A549 (cell line): Measurements from ENCODE around the gene ELP2.

Source experiments
- CHD2 ChIP-seq: fragments of 150-350 bp; IDR thresholded peaks from 2 replicates; pipeline ENCODE4 v1.6.1; 2014; ENCODE audit warnings: low read length; ENCODE audit not compliant: partially characterized antibody
- EHF ChIP-seq: fragments of 250-450 bp; sonication (Bioruptor Pico); IDR thresholded peaks from 2 replicates; pipeline ENCODE4 v1.5.0; 2020; ENCODE audit warnings: mild to moderate bottlenecking
- GATA3 ChIP-seq: IDR thresholded peaks from 2 replicates; pipeline ENCODE4 v1.6.1; 2012; ENCODE audit warnings: borderline replicate concordance
- NFE2L2 ChIP-seq: fragments of 150-350 bp; conservative IDR thresholded peaks from 2 replicates; pipeline ENCODE4 v1.6.1; 2014; ENCODE audit warnings: low read length
- PHF8 ChIP-seq: fragments of 200-600 bp; sonication (generic); IDR thresholded peaks from 2 replicates; pipeline ENCODE4 v1.6.1; 2016; ENCODE audit warnings: low read depth, mild to moderate bottlenecking, antibody characterized with exemption, moderate library complexity, borderline replicate concordance
- POLR2A ChIP-seq: IDR thresholded peaks from 2 replicates; pipeline ENCODE4 v1.6.1; 2012; ENCODE audit warnings: mild to moderate bottlenecking, low read length
- RFX5 ChIP-seq: fragments of 450-650 bp; IDR thresholded peaks from 2 replicates; pipeline ENCODE4 v1.7.1; 2014; ENCODE audit warnings: antibody characterized with exemption, mild to moderate bottlenecking, moderate library complexity
- TP53 ChIP-seq: fragments of 250-450 bp; sonication (Bioruptor Pico); IDR thresholded peaks from 2 replicates; pipeline ENCODE4 v1.5.0; 2021; ENCODE audit warnings: mild to moderate bottlenecking, moderate library complexity
- TF ChIP-seq, protein P1 (sequence below): fragments of >200 bp; sonication (Bioruptor Twin); formaldehyde crosslinking; IDR thresholded peaks from 3 replicates; pipeline ENCODE4 v1.5.1; 2016
- TF ChIP-seq, protein P2 (sequence below): IDR thresholded peaks from 2 replicates; pipeline ENCODE4 v1.6.1; 2012

DNA sequence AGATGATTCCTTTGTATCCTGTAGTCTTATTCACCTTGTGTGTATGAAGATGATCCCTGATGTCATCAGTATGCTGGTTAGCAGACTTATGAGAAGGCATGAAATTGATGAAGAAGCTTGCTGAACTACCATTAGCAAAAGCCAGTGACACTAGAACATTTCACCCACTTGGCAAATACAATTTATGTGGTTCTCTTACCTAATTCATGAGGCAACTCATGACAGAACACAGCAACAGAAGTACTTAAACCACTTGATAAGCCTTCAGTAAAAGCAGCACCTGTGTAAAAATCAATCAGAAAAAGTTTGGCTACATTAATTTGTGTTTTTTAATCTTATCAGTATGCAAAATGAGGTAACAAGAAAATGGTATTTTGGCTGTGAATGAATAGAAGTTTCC is 17.4 kb upstream of the ELP2 start:
- no peak for TF ChIP-seq EHF (CRISPR knock-in tag)
- TF ChIP-seq POLR2A = no peak
- TF ChIP-seq GATA3 = no peak
- no peak for TF ChIP-seq PHF8
- no peak for TF ChIP-seq CHD2
- TF ChIP-seq, protein P1, sequence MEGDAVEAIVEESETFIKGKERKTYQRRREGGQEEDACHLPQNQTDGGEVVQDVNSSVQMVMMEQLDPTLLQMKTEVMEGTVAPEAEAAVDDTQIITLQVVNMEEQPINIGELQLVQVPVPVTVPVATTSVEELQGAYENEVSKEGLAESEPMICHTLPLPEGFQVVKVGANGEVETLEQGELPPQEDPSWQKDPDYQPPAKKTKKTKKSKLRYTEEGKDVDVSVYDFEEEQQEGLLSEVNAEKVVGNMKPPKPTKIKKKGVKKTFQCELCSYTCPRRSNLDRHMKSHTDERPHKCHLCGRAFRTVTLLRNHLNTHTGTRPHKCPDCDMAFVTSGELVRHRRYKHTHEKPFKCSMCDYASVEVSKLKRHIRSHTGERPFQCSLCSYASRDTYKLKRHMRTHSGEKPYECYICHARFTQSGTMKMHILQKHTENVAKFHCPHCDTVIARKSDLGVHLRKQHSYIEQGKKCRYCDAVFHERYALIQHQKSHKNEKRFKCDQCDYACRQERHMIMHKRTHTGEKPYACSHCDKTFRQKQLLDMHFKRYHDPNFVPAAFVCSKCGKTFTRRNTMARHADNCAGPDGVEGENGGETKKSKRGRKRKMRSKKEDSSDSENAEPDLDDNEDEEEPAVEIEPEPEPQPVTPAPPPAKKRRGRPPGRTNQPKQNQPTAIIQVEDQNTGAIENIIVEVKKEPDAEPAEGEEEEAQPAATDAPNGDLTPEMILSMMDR = no peak
- TF ChIP-seq RFX5 = no peak
- TF ChIP-seq TP53 (CRISPR knock-in tag) = no peak
- TF ChIP-seq, protein P2, sequence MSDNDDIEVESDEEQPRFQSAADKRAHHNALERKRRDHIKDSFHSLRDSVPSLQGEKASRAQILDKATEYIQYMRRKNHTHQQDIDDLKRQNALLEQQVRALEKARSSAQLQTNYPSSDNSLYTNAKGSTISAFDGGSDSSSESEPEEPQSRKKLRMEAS = no peak
- TF ChIP-seq NFE2L2 = no peak
